NCI-H1930 (cell line): ENCODE data around the gene STMP1.
"Not testable (repeated sequence)": the region's sequence is repeated elsewhere in the genome, so short reads cannot be mapped to it uniquely, and the experiment has no call there.

Source experiments
- DNase-seq, 2 experiments: peaks; one replicate each; lab custom pipeline; 2025; lab: John Stamatoyannopoulos, UW

The STMP1 gene

GRCh38 chr7:135664046-135664589 lies 1.8 kb downstream of the STMP1 start:
- no peak for DNase-seq

- DNase-seq = no peak
These were observed 2.7 kb downstream of the STMP1 start for GRCh38 chr7:135665042-135665441.

GRCh38 chr7:135666156-135666555 lies 3.8 kb downstream of the STMP1 start:
- DNase-seq = no peak

GRCh38 chr7:135666846-135667245 lies 4.5 kb downstream of the STMP1 start:
- DNase-seq = no peak

GRCh38 chr7:135667626-135668025 lies 5.3 kb downstream of the STMP1 start:
- DNase-seq = not testable (repeated sequence)

- DNase-seq = not testable (repeated sequence)
These were observed 6.6 kb downstream of the STMP1 start for GRCh38 chr7:135668852-135669395.

GRCh38 chr7:135669774-135670173 lies 7.5 kb downstream of the STMP1 start:
- no peak for DNase-seq

- no peak for DNase-seq
These were observed 7.9 kb downstream of the STMP1 start for GRCh38 chr7:135670179-135670578.

GRCh38 chr7:135672560-135673359 lies 10.4 kb downstream of the STMP1 start:
- peak in 1 of 2 experiments; percentile 35 for DNase-seq

GRCh38 chr7:135673360-135673706 lies 11.0 kb downstream of the STMP1 start:
- no peak for DNase-seq

GRCh38 chr7:135678612-135679575 lies 16.6 kb downstream of the STMP1 start:
- DNase-seq = no peak

- no peak for DNase-seq
These were observed 19.4 kb downstream of the STMP1 start for GRCh38 chr7:135681762-135682161.

- DNase-seq = no peak
These were observed 19.9 kb downstream of the STMP1 start for GRCh38 chr7:135682191-135682590.

- no peak for DNase-seq
These were observed 21.3 kb downstream of the STMP1 start for GRCh38 chr7:135683609-135684008.

GRCh38 chr7:135684136-135684535 lies 21.8 kb downstream of the STMP1 start:
- no peak for DNase-seq

- DNase-seq = no peak
These were observed 22.4 kb downstream of the STMP1 start for GRCh38 chr7:135684699-135685098.

GRCh38 chr7:135685306-135686084 lies 23.2 kb downstream of the STMP1 start:
- no peak for DNase-seq

- no peak for DNase-seq
These were observed 25.2 kb downstream of the STMP1 start for GRCh38 chr7:135687466-135687865.

GRCh38 chr7:135690566-135690965 lies 28.3 kb downstream of the STMP1 start:
- DNase-seq = no peak

- DNase-seq = no peak
These were observed 29.7 kb downstream of the STMP1 start for GRCh38 chr7:135692055-135692454.

- not testable (repeated sequence) for DNase-seq
These were observed 30.3 kb downstream of the STMP1 start for GRCh38 chr7:135692606-135693005.

GRCh38 chr7:135693558-135693957 lies 31.2 kb downstream of the STMP1 start:
- DNase-seq = no peak
